Right forelimb (tissue), 1 donor: ENCODE results near the gene AHNAK.

Experiments used
- DNase-seq: peaks from one replicate; pipeline ENCODE4 v3.0.0-alpha.2; 2018

AHNAK gene

GRCh38 chr11:62430425-62430824 is 116.2 kb downstream of the AHNAK start:
- peak; percentile 68 for DNase-seq

GRCh38 chr11:62428871-62429560 is 117.6 kb downstream of the AHNAK start:
- DNase-seq: no peak

- no peak for DNase-seq
These were observed 118.9 kb downstream of the AHNAK start for GRCh38 chr11:62427630-62428233.

GRCh38 chr11:62423012-62423411 is 123.6 kb downstream of the AHNAK start:
- DNase-seq: no peak

GRCh38 chr11:62421996-62422395 is 124.6 kb downstream of the AHNAK start:
- DNase-seq: no peak

- DNase-seq: no peak
These were observed 125.7 kb downstream of the AHNAK start for GRCh38 chr11:62420882-62421281.

GRCh38 chr11:62419943-62420342 is 126.7 kb downstream of the AHNAK start:
- DNase-seq: no peak

GRCh38 chr11:62419314-62419929 is 127.2 kb downstream of the AHNAK start:
- no peak for DNase-seq

GRCh38 chr11:62418733-62419132 is 127.9 kb downstream of the AHNAK start, which contains the start of gene SCGB1A1:
Gene SCGB1A1, plus strand, starts transcription at chr11:62419033. Its CDS starts 63 bp downstream, at chr11:62419096.
- no peak for DNase-seq

- no peak for DNase-seq
These were observed 128.5 kb downstream of the AHNAK start for GRCh38 chr11:62418136-62418535.

- DNase-seq: no peak
These were observed 130.0 kb downstream of the AHNAK start for GRCh38 chr11:62416596-62416995.

GRCh38 chr11:62413060-62413696 is 133.4 kb downstream of the AHNAK start:
- no peak for DNase-seq

GRCh38 chr11:62411524-62411923 is 135.1 kb downstream of the AHNAK start:
- no peak for DNase-seq

GRCh38 chr11:62410972-62411371 is 135.6 kb downstream of the AHNAK start:
- DNase-seq: no peak

GRCh38 chr11:62409831-62410230 is 136.8 kb downstream of the AHNAK start:
- DNase-seq: no peak

GRCh38 chr11:62406034-62406433 is 140.6 kb downstream of the AHNAK start:
- DNase-seq: no peak

GRCh38 chr11:62404901-62405300 is 141.7 kb downstream of the AHNAK start:
- DNase-seq: no peak

GRCh38 chr11:62404435-62404834 is 142.2 kb downstream of the AHNAK start:
- DNase-seq: no peak

GRCh38 chr11:62402960-62403730 is 143.5 kb downstream of the AHNAK start:
- DNase-seq: no peak

- DNase-seq: no peak
These were observed 144.2 kb downstream of the AHNAK start for GRCh38 chr11:62402226-62402959.

GRCh38 chr11:62401811-62402210 is 144.8 kb downstream of the AHNAK start:
- DNase-seq: no peak

- no peak for DNase-seq
These were observed 145.2 kb downstream of the AHNAK start for GRCh38 chr11:62401356-62401755.
